HL-60 (cell line): ENCODE results near the gene HECTD4.

ENCODE experiments used
- DNase-seq, 2 experiments: peaks; one replicate each; pipeline ENCODE4 v3.0.0-alpha.2; 2010 to 2020; ENCODE audit warnings: low read depth in 1 of 2, low spot score in 1 of 2
- H3K27ac ChIP-seq: fragments of 250-450 bp; sonication (Bioruptor Pico); replicated peaks from 2 replicates; pipeline ENCODE4 v1.5.1; 2020; ENCODE audit warnings: mild to moderate bottlenecking, moderate library complexity
- H3K27me3 ChIP-seq: fragments of 250-450 bp; sonication (Bioruptor Pico); 2 replicates; pipeline ENCODE4 v1.5.1; 2021; ENCODE audit warnings: mild to moderate bottlenecking, moderate library complexity; ENCODE audit not compliant: insufficient read depth, poor library complexity, severe bottlenecking
- H3K4me3 ChIP-seq: replicated peaks from 2 replicates; pipeline ENCODE4 v1.5.1; 2011; ENCODE audit warnings: mild to moderate bottlenecking, control low read depth, low read length; ENCODE audit not compliant: insufficient read depth
- CTCF ChIP-seq: IDR thresholded peaks from one replicate; pipeline ENCODE4 v1.5.1; 2011; ENCODE audit warnings: low read length, control low read depth, inconsistent platforms; ENCODE audit not compliant: insufficient read depth
- GABPA ChIP-seq: IDR thresholded peaks from 2 replicates; pipeline ENCODE4 v1.6.1; 2012; ENCODE audit warnings: low read depth
- POLR2AphosphoS5 ChIP-seq: IDR thresholded peaks from 2 replicates; pipeline ENCODE4 v1.6.1; 2012; ENCODE audit warnings: low read depth
- REST ChIP-seq: IDR thresholded peaks from 2 replicates; pipeline ENCODE4 v1.6.1; 2012; ENCODE audit warnings: low read depth; ENCODE audit not compliant: insufficient replicate concordance
- SPI1 ChIP-seq: IDR thresholded peaks from 2 replicates; pipeline ENCODE4 v1.6.1; 2012; ENCODE audit warnings: low read depth, mild to moderate bottlenecking, borderline replicate concordance

Gene HECTD4

GRCh38 chr12:112219195-112219594, 163.0 kb downstream of the HECTD4 start:
- Histone ChIP-seq H3K27me3 (no peaks in the 10 kb centered on the region), H3K4me3 (no peak overlapping the region), H3K27ac (no peak overlapping the region)
- no peak for DNase-seq
- no peak for TF ChIP-seq REST
- no peak for TF ChIP-seq POLR2AphosphoS5
- TF ChIP-seq CTCF: no peak
- no peak for TF ChIP-seq SPI1
- TF ChIP-seq GABPA: no peak

GRCh38 chr12:112218150-112218549, 164.1 kb downstream of the HECTD4 start:
- Histone ChIP-seq H3K27me3 (no peaks in the 10 kb centered on the region), H3K27ac (no peak overlapping the region), H3K4me3 (no peak overlapping the region)
- no peak for DNase-seq
- TF ChIP-seq SPI1 (no peak), GABPA (no peak), REST (no peak), POLR2AphosphoS5 (no peak), CTCF (no peak)

- Histone ChIP-seq H3K4me3 (no peak overlapping the region), H3K27ac (no peak overlapping the region), H3K27me3 (no peaks in the 10 kb centered on the region)
- DNase-seq: no peak
- no peak for TF ChIP-seq CTCF
- no peak for TF ChIP-seq REST
- no peak for TF ChIP-seq POLR2AphosphoS5
- no peak for TF ChIP-seq SPI1
- no peak for TF ChIP-seq GABPA
These were observed 164.6 kb downstream of the HECTD4 start for GRCh38 chr12:112217647-112218046.
